PFSK-1 (cell line): ENCODE measurements around the gene GJD4. TPM values are rescaled to one million over a fixed set of nuclear protein-coding genes. Genes with fewer than 3 reads are reported as not detected.

ENCODE experiments used
- FOXP2 ChIP-seq: optimal IDR thresholded peaks from 2 replicates; pipeline ENCODE3; 2011; ENCODE audit warnings: borderline replicate concordance, control low read depth, inconsistent platforms; ENCODE audit not compliant: insufficient read depth; ENCODE audit errors: extremely low read length, extremely low read depth
- POLR2AphosphoS5 ChIP-seq: IDR thresholded peaks from 2 replicates; pipeline ENCODE4 v1.6.1; 2012; ENCODE audit warnings: low read depth, mild to moderate bottlenecking, control low read depth, low read length, moderate library complexity
- REST ChIP-seq, 2 experiments: IDR thresholded peaks; 2 replicates each; pipeline versions ENCODE4 v1.6.1 to v1.8.0; 2011 to 2012; ENCODE audit warnings: low read depth in 2 of 2, low read length in 2 of 2, control low read depth in 1 of 2, inconsistent platforms in 1 of 2, mild to moderate bottlenecking in 1 of 2, moderate library complexity in 1 of 2; ENCODE audit not compliant: insufficient read depth in 1 of 2
- SIN3A ChIP-seq: IDR thresholded peaks from 2 replicates; pipeline ENCODE4 v1.6.1; 2012; ENCODE audit warnings: mild to moderate bottlenecking, low read length, moderate library complexity, borderline replicate concordance; ENCODE audit not compliant: insufficient read depth
- TAF1 ChIP-seq: IDR thresholded peaks from 2 replicates; pipeline ENCODE4 v1.6.1; 2012; ENCODE audit warnings: low read length, control low read depth, borderline replicate concordance; ENCODE audit not compliant: insufficient read depth
- polyA plus RNA-seq: library from polyadenylated mRNA; unstranded; fragments of >200 nt; gene quantifications from one replicate; pipeline ENCODE4 v1.2.1, GENCODE V29; 2012; ENCODE audit warnings: low read depth, missing spikeins; ENCODE audit not compliant: insufficient read length

GJD4 gene
- polyA plus RNA-seq, result not detected

GRCh38 chr10:35605191-35605590, at the start of gene GJD4:
TSS of gene GJD4 (plus strand) at chr10:35605341. CDS start at chr10:35605568, 227 bp downstream.
- TF ChIP-seq SIN3A (no peak), FOXP2 (no peak), TAF1 (no peak), POLR2AphosphoS5 (no peak), REST (IDR thresholded peaks at IDR 0.05; ENCODE audit: insufficient read depth in 1 of 2, low read depth in 2 of 2, low read length in 2 of 2) (no peak)

GRCh38 chr10:35555962-35556930, 48.9 kb upstream of the GJD4 start:
- TF ChIP-seq TAF1 (no peak), REST (IDR thresholded peaks at IDR 0.05; ENCODE audit: insufficient read depth in 1 of 2, low read depth in 2 of 2, low read length in 2 of 2) (no peak), FOXP2 (no peak), SIN3A (no peak), POLR2AphosphoS5 (no peak)

- TF ChIP-seq SIN3A (no peak), POLR2AphosphoS5 (no peak), REST (IDR thresholded peaks at IDR 0.05; ENCODE audit: insufficient read depth in 1 of 2, low read depth in 2 of 2, low read length in 2 of 2) (no peak), TAF1 (no peak), FOXP2 (no peak)
Observed at GRCh38 chr10:35558276-35558675, 46.9 kb upstream of the GJD4 start.

- no peak for TF ChIP-seq REST (IDR thresholded peaks at IDR 0.05; ENCODE audit: insufficient read depth in 1 of 2, low read depth in 2 of 2, low read length in 2 of 2)
- no peak for TF ChIP-seq TAF1
- TF ChIP-seq SIN3A, result no peak
- TF ChIP-seq FOXP2, result no peak
- TF ChIP-seq POLR2AphosphoS5, result no peak
Observed at GRCh38 chr10:35559416-35559815, 45.7 kb upstream of the GJD4 start.
